ENCODE results near the gene TULP4.
"Not testable (repeated sequence)": the region's sequence is repeated elsewhere in the genome, so short reads cannot be mapped to it uniquely, and the experiment has no call there.

TULP4 gene

GRCh38 chr6:158391276-158391675 is 79.0 kb downstream of the TULP4 start:
- no peak for DNase-seq (ENCODE audit: low read depth)

- DNase-seq (ENCODE audit: low read depth) = not testable (repeated sequence)
These were observed 79.7 kb downstream of the TULP4 start for GRCh38 chr6:158391977-158392376.

GRCh38 chr6:158396136-158396535 is 83.9 kb downstream of the TULP4 start:
- no peak for DNase-seq (ENCODE audit: low read depth)

GRCh38 chr6:158397578-158397977 is 85.3 kb downstream of the TULP4 start:
- no peak for DNase-seq (ENCODE audit: low read depth)

GRCh38 chr6:158398252-158399024 is 86.2 kb downstream of the TULP4 start:
- no peak for DNase-seq (ENCODE audit: low read depth)

GRCh38 chr6:158399040-158399700 is 86.9 kb downstream of the TULP4 start:
- DNase-seq (ENCODE audit: low read depth) = no peak

- no peak for DNase-seq (ENCODE audit: low read depth)
These were observed 89.9 kb downstream of the TULP4 start for GRCh38 chr6:158402184-158402583.

- DNase-seq (ENCODE audit: low read depth) = not testable (repeated sequence)
These were observed 93.1 kb downstream of the TULP4 start for GRCh38 chr6:158405321-158405831.

- no peak for DNase-seq (ENCODE audit: low read depth)
These were observed 93.7 kb downstream of the TULP4 start for GRCh38 chr6:158405933-158406332.

- no peak for DNase-seq (ENCODE audit: low read depth)
These were observed 94.5 kb downstream of the TULP4 start for GRCh38 chr6:158406736-158407135.

GRCh38 chr6:158408013-158408412 is 95.7 kb downstream of the TULP4 start:
- DNase-seq (ENCODE audit: low read depth) = no peak

- no peak for DNase-seq (ENCODE audit: low read depth)
These were observed 96.4 kb downstream of the TULP4 start for GRCh38 chr6:158408552-158409130.

- no peak for DNase-seq (ENCODE audit: low read depth)
These were observed 97.2 kb downstream of the TULP4 start for GRCh38 chr6:158409451-158409850.

GRCh38 chr6:158410784-158411183 is 98.5 kb downstream of the TULP4 start:
- DNase-seq (ENCODE audit: low read depth) = no peak

GRCh38 chr6:158411998-158412397 is 99.7 kb downstream of the TULP4 start:
- no peak for DNase-seq (ENCODE audit: low read depth)

- DNase-seq (ENCODE audit: low read depth) = no peak
These were observed 100.8 kb downstream of the TULP4 start for GRCh38 chr6:158413028-158413427.

GRCh38 chr6:158413814-158414565 is 101.7 kb downstream of the TULP4 start:
- DNase-seq (ENCODE audit: low read depth) = no peak

- no peak for DNase-seq (ENCODE audit: low read depth)
These were observed 102.6 kb downstream of the TULP4 start for GRCh38 chr6:158414851-158415262.

- no peak for DNase-seq (ENCODE audit: low read depth)
These were observed 103.4 kb downstream of the TULP4 start for GRCh38 chr6:158415666-158416065.

- no peak for DNase-seq (ENCODE audit: low read depth)
These were observed 104.9 kb downstream of the TULP4 start for GRCh38 chr6:158416883-158417759.

- DNase-seq (ENCODE audit: low read depth) = no peak
These were observed 105.5 kb downstream of the TULP4 start for GRCh38 chr6:158417760-158418098.

All from T-helper 22 cell (primary cell).